IMR-90 (cell line): ENCODE data around the gene SDS. TPM values are rescaled to one million over a fixed set of nuclear protein-coding genes. Genes with fewer than 3 reads are reported as not detected.

Experiments
- ATAC-seq: fragments of 200-7000 bp; cut with Tn5 transposase; 2 replicates; pipeline ENCODE4 v1.9.1; 2020; ENCODE audit warnings: low read depth, mild to moderate bottlenecking, moderate library complexity
- BruUV-seq: library from RNA; stranded (reverse); fragments of 400-500 nt; replicated peaks from 2 replicates; lab custom pipeline; 2021; lab: Mats Ljungman, UMichigan
- CTCF ChIA-PET: fragments of 300-600 bp; formaldehyde crosslinking; extraction: SDS; loops from one replicate; lab custom pipeline; 2021; ENCODE audit warnings: antibody characterized with exemption; lab: Yijun Ruan, JAX
- POLR2A ChIA-PET: fragments of 300-600 bp; sonication (Branson Sonifier 250); formaldehyde crosslinking; loops from one replicate; lab custom pipeline; 2022; ENCODE audit warnings: antibody characterized with exemption; ENCODE audit not compliant: unreplicated experiment; lab: Charles Lee
- DNase-seq: peaks from one replicate; pipeline ENCODE4 v3.0.0; 2013
- H2AFZ ChIP-seq: replicated peaks from 2 replicates; pipeline ENCODE3; 2013; ENCODE audit warnings: low read length, mild to moderate bottlenecking; ENCODE audit not compliant: poor library complexity
- H2AK5ac ChIP-seq: 2 replicates; pipeline ENCODE4 v1.6.1; 2013; ENCODE audit warnings: low read depth, low read length, inconsistent platforms
- H2AK9ac ChIP-seq: replicated peaks from 2 replicates; pipeline ENCODE3; 2013; ENCODE audit warnings: mild to moderate bottlenecking, low read depth, low read length, moderate library complexity; ENCODE audit not compliant: poor library complexity
- H2BK120ac ChIP-seq: 2 replicates; pipeline ENCODE4 v1.6.1; 2013; ENCODE audit warnings: low read depth, low read length, inconsistent platforms
- H2BK15ac ChIP-seq: 3 replicates; pipeline ENCODE4 v1.6.1; 2013; ENCODE audit warnings: low read depth, low read length, inconsistent platforms
- H2BK20ac ChIP-seq: 2 replicates; pipeline ENCODE4 v1.6.1; 2013; ENCODE audit warnings: low read depth, mild to moderate bottlenecking, inconsistent platforms, low read length, moderate library complexity
- H2BK5ac ChIP-seq: 2 replicates; pipeline ENCODE4 v1.6.1; 2013; ENCODE audit warnings: mild to moderate bottlenecking, low read depth, low read length, inconsistent platforms; ENCODE audit not compliant: poor library complexity, severe bottlenecking
- H3K14ac ChIP-seq: replicated peaks from 2 replicates; pipeline ENCODE4 v1.6.1; 2013; ENCODE audit warnings: low read depth, low read length, inconsistent platforms
- H3K18ac ChIP-seq: 2 replicates; pipeline ENCODE4 v1.6.1; 2013; ENCODE audit warnings: low read depth, low read length, control low read depth
- H3K23ac ChIP-seq: 2 replicates; pipeline ENCODE4 v1.6.1; 2013; ENCODE audit warnings: low read depth, low read length, inconsistent platforms
- H3K27ac ChIP-seq: 2 replicates; pipeline ENCODE4 v1.5.1; 2013; ENCODE audit warnings: mild to moderate bottlenecking, control low read depth, low read length; ENCODE audit not compliant: insufficient read depth
- H3K27me3 ChIP-seq: 2 replicates; pipeline ENCODE4 v1.6.1; 2013; ENCODE audit warnings: low read length; ENCODE audit not compliant: control insufficient read depth, insufficient read depth
- H3K36me3 ChIP-seq: 2 replicates; pipeline ENCODE4 v1.6.1; 2013; ENCODE audit warnings: low read length, mixed read lengths; ENCODE audit not compliant: control insufficient read depth, insufficient read depth
- H3K4ac ChIP-seq: 2 replicates; pipeline ENCODE4 v1.6.1; 2013; ENCODE audit warnings: low read depth, low read length, inconsistent platforms
- H3K4me1 ChIP-seq: 2 replicates; pipeline ENCODE4 v1.6.1; 2013; ENCODE audit warnings: low read length, mixed read lengths; ENCODE audit not compliant: control insufficient read depth, insufficient read depth
- H3K4me2 ChIP-seq: 2 replicates; pipeline ENCODE4 v1.6.1; 2013; ENCODE audit warnings: low read depth, mild to moderate bottlenecking, control low read depth, low read length, moderate library complexity
- H3K4me3 ChIP-seq: 2 replicates; pipeline ENCODE4 v1.5.1; 2013; ENCODE audit warnings: low read depth, mild to moderate bottlenecking, control low read depth, low read length, moderate library complexity; ENCODE audit not compliant: insufficient read depth
- H3K56ac ChIP-seq: 2 replicates; pipeline ENCODE4 v1.6.1; 2013; ENCODE audit warnings: low read length, inconsistent platforms; ENCODE audit not compliant: insufficient read depth; ENCODE audit errors: extremely low read depth
- H3K79me1 ChIP-seq, 2 experiments: 2 replicates each; pipeline ENCODE4 v1.6.1; 2013; ENCODE audit warnings: low read length in 2 of 2, inconsistent platforms in 1 of 2, low read depth in 1 of 2
- H3K9ac ChIP-seq: 2 replicates; pipeline ENCODE4 v1.6.1; 2013; ENCODE audit warnings: low read depth, low read length, control low read depth
- H3K9me1 ChIP-seq: 2 replicates; pipeline ENCODE4 v1.6.1; 2013; ENCODE audit warnings: low read length, inconsistent platforms; ENCODE audit not compliant: insufficient read depth
- H3K9me3 ChIP-seq: 2 replicates; pipeline ENCODE4 v1.6.1; 2013; ENCODE audit warnings: low read length; ENCODE audit not compliant: control insufficient read depth, insufficient read depth
- H4K20me1 ChIP-seq: 2 replicates; pipeline ENCODE4 v1.6.1; 2013; ENCODE audit warnings: low read length, inconsistent platforms; ENCODE audit not compliant: insufficient read depth
- H4K5ac ChIP-seq: 2 replicates; pipeline ENCODE4 v1.6.1; 2013; ENCODE audit warnings: mild to moderate bottlenecking, low read depth, low read length, control low read depth
- H4K8ac ChIP-seq, 2 experiments: 2 replicates each; pipeline ENCODE4 v1.6.1; 2013; ENCODE audit warnings: low read depth in 2 of 2, low read length in 2 of 2, control low read depth in 1 of 2, inconsistent platforms in 1 of 2
- H4K91ac ChIP-seq: 2 replicates; pipeline ENCODE4 v1.6.1; 2013; ENCODE audit warnings: low read depth, low read length, inconsistent platforms; ENCODE audit not compliant: insufficient read depth
- CHD1 ChIP-seq: IDR thresholded peaks from 2 replicates; pipeline ENCODE4 v1.6.1; 2012; ENCODE audit warnings: low read depth, low read length, improper control_type of control experiment
- MXI1 ChIP-seq: IDR thresholded peaks from 2 replicates; pipeline ENCODE4 v1.6.1; 2012; ENCODE audit warnings: low read depth, mild to moderate bottlenecking, low read length, moderate library complexity, borderline replicate concordance
- NFE2L2 ChIP-seq: fragments of 150-350 bp; IDR thresholded peaks from 2 replicates; pipeline ENCODE4 v1.6.1; 2016; ENCODE audit warnings: low read depth, mild to moderate bottlenecking, low read length
- POLR2A ChIP-seq: IDR thresholded peaks from 2 replicates; pipeline ENCODE4 v1.6.1; 2012; ENCODE audit warnings: mild to moderate bottlenecking, low read depth, low read length
- WGBS, 2 experiments: methylation state at CpG; one replicate each; pipeline versions ENCODE4 v1.1.5 to v1.1.7; 2013; ENCODE audit warnings: missing lambda C conversion rate in 2 of 2; ENCODE audit not compliant: insufficient read length in 1 of 2; ENCODE audit errors: extremely low coverage in 2 of 2; 5-methylcytosine and 5-hydroxymethylcytosine counted together
- dilution Hi-C: fragments of 300-500 bp; cut with HindIII; formaldehyde crosslinking; loops from one replicate; pipeline ENCODE4 v1.14.3; 2018; ENCODE audit warnings: low sequenced_read_pairs; ENCODE audit not compliant: unreplicated experiment
- in situ Hi-C: fragments of 300-500 bp; cut with MboI; formaldehyde crosslinking; loops from 3 replicates; pipeline ENCODE4 v1.14.3; 2019; ENCODE audit warnings: low sequenced_read_pairs, inconsistent platforms, mixed read lengths
- intact Hi-C: fragments of 100-400 bp; cut with micrococcal nuclease; formaldehyde crosslinking; loops from 2 replicates; pipeline ENCODE4 v1.10.0; 2022
- polyA plus RNA-seq, 3 experiments: library from polyadenylated mRNA; depleted of rRNA; stranded (reverse); fragments of >200 nt; gene quantifications; 2 replicates each; pipeline ENCODE4 v1.2.3, GENCODE V29; 2012; ENCODE audit warnings: low replicate concordance in 1 of 3
- total RNA-seq: library from RNA; depleted of rRNA; stranded (reverse); fragments of >200 nt; gene quantifications from 2 replicates; pipeline ENCODE4 v1.2.3, GENCODE V29; 2012

SDS gene
- total and polyA plus RNA-seq, 2 of the 4 experiments (the other 2 are of a cell fraction): not detected

DNA sequence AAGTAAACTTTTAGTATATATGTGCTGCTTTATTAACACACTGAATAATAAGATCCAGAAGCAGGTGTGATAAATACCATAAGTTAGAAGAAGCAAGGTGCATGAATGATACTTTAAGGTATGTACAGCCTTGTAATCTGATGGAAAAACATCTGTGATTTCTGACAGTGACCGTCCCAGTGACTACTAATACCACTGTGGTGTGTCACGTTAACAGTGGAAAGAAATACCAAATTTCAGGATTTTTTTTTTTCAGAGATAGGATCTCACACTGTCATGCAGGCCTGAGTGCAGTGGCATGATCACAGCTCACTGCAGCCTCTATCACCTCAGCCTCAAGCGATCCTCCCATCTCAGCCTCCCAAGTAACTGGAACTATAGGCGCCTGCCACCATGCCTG lies 21.5 kb downstream of the SDS start:
- H3K56ac ChIP-seq: no peak overlapping the region
- dilution Hi-C loops (no loop called here), intact Hi-C loops (no loop called here), in situ Hi-C loops (no loop called here)
- H4K91ac ChIP-seq: no peak overlapping the region
- peaks cover 25% of the 10 kb centered on the region for H3K36me3 ChIP-seq
- no peak overlapping the region for H3K23ac ChIP-seq
- H3K18ac ChIP-seq: no peak overlapping the region
- WGBS, 2 experiments: 100% methylated on average over 1 of the region's 4 CpGs; no CpG with 5 or more reads in 1 of the 2 experiments
- ATAC-seq (no peak), DNase-seq (no peak)
- TF ChIP-seq CHD1: no peak
- no peak for TF ChIP-seq POLR2A
- no peak for TF ChIP-seq NFE2L2
- no peak for TF ChIP-seq MXI1
- no peak overlapping the region for H3K4me3 ChIP-seq
- H4K20me1 ChIP-seq: no peaks in the 10 kb centered on the region
- POLR2A ChIA-PET: no interaction called here
- BruUV-seq: no TSS peak
- no peak overlapping the region for H2BK20ac ChIP-seq
- no peak overlapping the region for H2AK5ac ChIP-seq
- no peak overlapping the region for H3K4me2 ChIP-seq
- no peaks in the 10 kb centered on the region for H3K27me3 ChIP-seq
- no peak overlapping the region for H2BK15ac ChIP-seq
- H2AK9ac ChIP-seq: no peak overlapping the region
- H3K4me1 ChIP-seq: no peaks in the 10 kb centered on the region
- H4K5ac ChIP-seq: no peak overlapping the region
- H3K27ac ChIP-seq: no peak overlapping the region
- no peaks in the 10 kb centered on the region; the same call in 1 of the 2 replicates for H3K9me1 ChIP-seq
- H2BK120ac ChIP-seq: no peak overlapping the region
- CTCF ChIA-PET: no interaction called here
- H4K8ac ChIP-seq: no peak overlapping the region
- H3K4ac ChIP-seq: no peak overlapping the region
- no peak overlapping the region for H3K9ac ChIP-seq
- H2BK5ac ChIP-seq: no peak overlapping the region
- no peak overlapping the region for H3K14ac ChIP-seq
- no peak overlapping the region for H2AFZ ChIP-seq
- H3K9me3 ChIP-seq: no peaks in the 10 kb centered on the region
- no peaks in the 10 kb centered on the region for H3K79me1 ChIP-seq
